ENCODE data around the gene TRMT112.

GRCh38 chr11:64321533-64321932, 4.2 kb upstream of the TRMT112 start:
- no peak for TF ChIP-seq CTCF (conservative IDR thresholded peaks at IDR 0.05 in 1 of 2, IDR thresholded peaks at IDR 0.05 in 1 of 2; ENCODE audit: low read depth in 1 of 2, low read length in 2 of 2)
- TF ChIP-seq EZH2 (IDR thresholded peaks at IDR 0.05; ENCODE audit: low read length, missing control alignments): no peak
